ENCODE data around the gene ROR1.

DNA sequence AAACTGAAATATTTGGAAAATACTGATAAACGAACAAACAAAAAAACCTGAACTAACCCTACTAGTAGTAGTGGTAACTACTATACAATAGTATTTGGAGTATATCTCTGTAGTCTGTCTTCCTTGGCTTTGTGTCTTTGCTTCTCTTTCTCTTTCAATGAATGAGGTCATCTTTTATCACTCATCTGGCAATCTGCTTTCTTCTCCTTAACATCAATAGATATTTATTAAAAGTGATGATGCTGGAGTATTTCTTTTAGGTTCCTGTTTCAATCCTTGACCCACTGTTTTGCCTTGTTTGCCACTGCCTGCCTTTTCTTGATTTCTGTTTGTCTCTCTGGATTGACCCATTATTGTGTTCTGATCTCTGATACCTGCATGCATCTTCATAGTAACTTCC is 71.5 kb downstream of the ROR1 start:
- TF ChIP-seq ZFP3 (CRISPR knock-in tag; IDR thresholded peaks at IDR 0.05) (no peak), BACH2 (CRISPR knock-in tag; IDR thresholded peaks at IDR 0.05; ENCODE audit: borderline replicate concordance) (no peak), CSDC2 (CRISPR knock-in tag; IDR thresholded peaks at IDR 0.05) (no peak), ZNF8 (CRISPR knock-in tag; IDR thresholded peaks at IDR 0.05) (no peak)
- TF ChIP-seq, protein P1, sequence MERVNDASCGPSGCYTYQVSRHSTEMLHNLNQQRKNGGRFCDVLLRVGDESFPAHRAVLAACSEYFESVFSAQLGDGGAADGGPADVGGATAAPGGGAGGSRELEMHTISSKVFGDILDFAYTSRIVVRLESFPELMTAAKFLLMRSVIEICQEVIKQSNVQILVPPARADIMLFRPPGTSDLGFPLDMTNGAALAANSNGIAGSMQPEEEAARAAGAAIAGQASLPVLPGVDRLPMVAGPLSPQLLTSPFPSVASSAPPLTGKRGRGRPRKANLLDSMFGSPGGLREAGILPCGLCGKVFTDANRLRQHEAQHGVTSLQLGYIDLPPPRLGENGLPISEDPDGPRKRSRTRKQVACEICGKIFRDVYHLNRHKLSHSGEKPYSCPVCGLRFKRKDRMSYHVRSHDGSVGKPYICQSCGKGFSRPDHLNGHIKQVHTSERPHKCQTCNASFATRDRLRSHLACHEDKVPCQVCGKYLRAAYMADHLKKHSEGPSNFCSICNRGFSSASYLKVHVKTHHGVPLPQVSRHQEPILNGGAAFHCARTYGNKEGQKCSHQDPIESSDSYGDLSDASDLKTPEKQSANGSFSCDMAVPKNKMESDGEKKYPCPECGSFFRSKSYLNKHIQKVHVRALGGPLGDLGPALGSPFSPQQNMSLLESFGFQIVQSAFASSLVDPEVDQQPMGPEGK (CRISPR knock-in tag; IDR thresholded peaks at IDR 0.05; ENCODE audit: borderline replicate concordance): no peak

All from SK-N-SH treated with all-trans-retinoic acid at 6 μM for 48 hours (cell line).